Nephron (organoid): ENCODE measurements around the gene KRT2.
"Not testable (repeated sequence)": the region's sequence is repeated elsewhere in the genome, so short reads cannot be mapped to it uniquely, and the experiment has no call there.

Source experiments
- H3K27ac Mint-ChIP-seq, 3 experiments: 2 replicates each; pipeline ENCODE4 v1.8.0; 2020; ENCODE audit warnings: mixed read lengths in 3 of 3, mild to moderate bottlenecking in 2 of 3, moderate library complexity in 1 of 3
- H3K27me3 Mint-ChIP-seq: 2 replicates; pipeline ENCODE4 v1.8.0; 2021; ENCODE audit warnings: low read depth, mild to moderate bottlenecking, moderate library complexity, mixed read lengths
- H3K36me3 Mint-ChIP-seq: 2 replicates; pipeline ENCODE4 v1.8.0; 2020; ENCODE audit warnings: low read depth, mixed read lengths
- H3K4me1 Mint-ChIP-seq: 2 replicates; pipeline ENCODE4 v1.8.0; 2020; ENCODE audit warnings: mixed read lengths
- H3K4me3 Mint-ChIP-seq, 3 experiments: 2 replicates each; pipeline ENCODE4 v1.8.0; 2020; ENCODE audit warnings: mild to moderate bottlenecking in 3 of 3, mixed read lengths in 3 of 3, moderate library complexity in 2 of 3
- H3K9me3 Mint-ChIP-seq: 2 replicates; pipeline ENCODE4 v1.8.0; 2020; ENCODE audit warnings: mixed read lengths
- CTCF ChIP-seq, 3 experiments: fragments of 200-600 bp; sonication (generic); IDR thresholded peaks; one replicate each; pipeline ENCODE4 v1.5.0; 2021; ENCODE audit warnings: antibody characterized with exemption in 3 of 3; ENCODE audit not compliant: unreplicated experiment in 3 of 3

Gene KRT2

GRCh38 chr12:52673713-52674432, 21.9 kb upstream of the KRT2 start:
- no peaks in the 10 kb centered on the region for H3K36me3 Mint-ChIP-seq
- TF ChIP-seq CTCF (IDR thresholded peaks at IDR 0.05; ENCODE audit: unreplicated experiment in 3 of 3): no peak
- no peak overlapping the region for H3K4me3 Mint-ChIP-seq
- no peaks in the 10 kb centered on the region for H3K9me3 Mint-ChIP-seq
- H3K27ac Mint-ChIP-seq: no peak overlapping the region
- peaks cover 25% of the 10 kb centered on the region for H3K27me3 Mint-ChIP-seq
- H3K4me1 Mint-ChIP-seq: no peaks in the 10 kb centered on the region

- no peak overlapping the region for H3K4me3 Mint-ChIP-seq
- H3K36me3 Mint-ChIP-seq: no peaks in the 10 kb centered on the region
- H3K27ac Mint-ChIP-seq: no peak overlapping the region
- H3K27me3 Mint-ChIP-seq: peaks cover 26% of the 10 kb centered on the region
- no peak for TF ChIP-seq CTCF (IDR thresholded peaks at IDR 0.05; ENCODE audit: unreplicated experiment in 3 of 3)
- H3K4me1 Mint-ChIP-seq: no peaks in the 10 kb centered on the region
- H3K9me3 Mint-ChIP-seq: no peaks in the 10 kb centered on the region
These were observed 21.2 kb upstream of the KRT2 start for GRCh38 chr12:52673217-52673616.

- Mint-ChIP-seq H3K27me3 (peaks cover 31% of the 10 kb centered on the region), H3K36me3 (no peaks in the 10 kb centered on the region), H3K27ac (no peak overlapping the region), H3K4me1 (no peaks in the 10 kb centered on the region), H3K9me3 (no peaks in the 10 kb centered on the region), H3K4me3 (no peak overlapping the region)
- TF ChIP-seq CTCF (IDR thresholded peaks at IDR 0.05; ENCODE audit: unreplicated experiment in 3 of 3): no peak
These were observed 20.4 kb upstream of the KRT2 start for GRCh38 chr12:52672321-52672933.

- no peak overlapping the region for H3K4me3 Mint-ChIP-seq
- no peaks in the 10 kb centered on the region for H3K9me3 Mint-ChIP-seq
- no peaks in the 10 kb centered on the region for H3K4me1 Mint-ChIP-seq
- H3K27ac Mint-ChIP-seq: no peak overlapping the region
- H3K36me3 Mint-ChIP-seq: no peaks in the 10 kb centered on the region
- H3K27me3 Mint-ChIP-seq: peaks cover 29% of the 10 kb centered on the region
- no peak for TF ChIP-seq CTCF (IDR thresholded peaks at IDR 0.05; ENCODE audit: unreplicated experiment in 3 of 3)
These were observed 18.9 kb upstream of the KRT2 start for GRCh38 chr12:52670961-52671360.

- Mint-ChIP-seq H3K27ac (no peak overlapping the region), H3K36me3 (no peaks in the 10 kb centered on the region), H3K4me3 (no peak overlapping the region), H3K4me1 (no peaks in the 10 kb centered on the region), H3K9me3 (no peaks in the 10 kb centered on the region), H3K27me3 (peaks cover 24% of the 10 kb centered on the region)
- no peak for TF ChIP-seq CTCF (IDR thresholded peaks at IDR 0.05; ENCODE audit: unreplicated experiment in 3 of 3)
These were observed 18.5 kb upstream of the KRT2 start for GRCh38 chr12:52670506-52670905.

GRCh38 chr12:52669941-52670340, 17.9 kb upstream of the KRT2 start:
- not testable (repeated sequence) for H3K27ac Mint-ChIP-seq, H3K9me3 Mint-ChIP-seq, H3K36me3 Mint-ChIP-seq, H3K4me1 Mint-ChIP-seq, H3K4me3 Mint-ChIP-seq
- H3K27me3 Mint-ChIP-seq: peaks cover 27% of the 10 kb centered on the region
